DOHH2 (cell line): ENCODE data around the gene NRAP.

ENCODE experiments used
- EZH2phosphoT487 ChIP-seq: fragments of 200-600 bp; sonication (generic); IDR thresholded peaks from 2 replicates; pipeline ENCODE4 v1.6.1; 2017; ENCODE audit warnings: borderline replicate concordance, mild to moderate bottlenecking, antibody characterized with exemption, low read length, moderate library complexity, mixed read lengths
- TF ChIP-seq, protein P1 (sequence below): fragments of 200-600 bp; sonication (generic); IDR thresholded peaks from one replicate; pipeline ENCODE4 v1.5.1; 2014; ENCODE audit warnings: antibody characterized with exemption, mild to moderate bottlenecking, low read depth, low read length; ENCODE audit not compliant: poor library complexity, severe bottlenecking

DNA sequence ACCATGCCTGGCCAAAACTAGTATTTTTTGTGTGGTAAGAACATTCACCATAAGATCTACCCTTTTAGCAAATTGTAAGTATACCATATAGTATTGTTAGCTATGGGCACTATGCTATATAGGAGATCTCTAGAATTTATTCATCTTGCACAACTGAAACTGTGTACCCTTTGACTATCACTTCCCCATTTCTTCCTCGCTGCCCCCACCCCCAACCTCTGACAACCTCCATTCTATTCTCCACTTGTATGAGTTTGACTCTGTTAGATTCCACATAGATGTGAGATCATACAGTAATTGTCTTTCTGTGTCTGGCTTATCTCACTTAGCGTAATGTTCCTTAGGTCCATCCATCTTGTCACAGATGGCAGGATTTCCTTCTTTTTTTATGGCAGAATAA is 19.5 kb upstream of the NRAP start:
- TF ChIP-seq, protein P1, sequence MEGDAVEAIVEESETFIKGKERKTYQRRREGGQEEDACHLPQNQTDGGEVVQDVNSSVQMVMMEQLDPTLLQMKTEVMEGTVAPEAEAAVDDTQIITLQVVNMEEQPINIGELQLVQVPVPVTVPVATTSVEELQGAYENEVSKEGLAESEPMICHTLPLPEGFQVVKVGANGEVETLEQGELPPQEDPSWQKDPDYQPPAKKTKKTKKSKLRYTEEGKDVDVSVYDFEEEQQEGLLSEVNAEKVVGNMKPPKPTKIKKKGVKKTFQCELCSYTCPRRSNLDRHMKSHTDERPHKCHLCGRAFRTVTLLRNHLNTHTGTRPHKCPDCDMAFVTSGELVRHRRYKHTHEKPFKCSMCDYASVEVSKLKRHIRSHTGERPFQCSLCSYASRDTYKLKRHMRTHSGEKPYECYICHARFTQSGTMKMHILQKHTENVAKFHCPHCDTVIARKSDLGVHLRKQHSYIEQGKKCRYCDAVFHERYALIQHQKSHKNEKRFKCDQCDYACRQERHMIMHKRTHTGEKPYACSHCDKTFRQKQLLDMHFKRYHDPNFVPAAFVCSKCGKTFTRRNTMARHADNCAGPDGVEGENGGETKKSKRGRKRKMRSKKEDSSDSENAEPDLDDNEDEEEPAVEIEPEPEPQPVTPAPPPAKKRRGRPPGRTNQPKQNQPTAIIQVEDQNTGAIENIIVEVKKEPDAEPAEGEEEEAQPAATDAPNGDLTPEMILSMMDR = no peak
- TF ChIP-seq EZH2phosphoT487 = no peak
